Pancreas (tissue), 10 donors: ENCODE results near the gene POLR1C. TPM values are rescaled to one million over a fixed set of nuclear protein-coding genes. Genes with fewer than 3 reads are reported as not detected.

Experiments used
- ATAC-seq, 4 donors: fragments of 200-7000 bp; cut with Tn5 transposase; one replicate each; pipeline versions ENCODE4 v1.8.0 to v1.9.1; 2020; ENCODE audit warnings: mild to moderate bottlenecking in 4 of 4, moderate library complexity in 4 of 4
- DNase-seq, 6 donors: peaks; one replicate each; pipeline ENCODE4 v3.0.0-alpha.2; 2020
- FAIRE-seq: peaks from 2 replicates; lab custom pipeline; 2012; peaks lifted over from hg19 to GRCh38; lab: Jason Lieb, UNC
- H3K27ac ChIP-seq, 4 donors: fragments of 200-600 bp; sonication (generic); 1 replicate in 3 of 4; 2 replicates in 1 of 4; pipeline versions ENCODE4 v1.5.0 to v1.8.0; 2020
- H3K27me3 ChIP-seq, 4 donors: fragments of 200-600 bp; one replicate each; pipeline ENCODE4 v1.8.0; 2021
- H3K36me3 ChIP-seq, 3 donors: fragments of 200-600 bp; sonication (generic) in 1 of 3; one replicate each; pipeline versions ENCODE4 v1.5.0 to v1.8.0; 2020 to 2021
- H3K4me1 ChIP-seq, 3 donors: fragments of 200-600 bp; one replicate each; pipeline ENCODE4 v1.8.0; 2021
- H3K4me3 ChIP-seq, 4 donors: fragments of 200-600 bp; sonication (generic) in 2 of 4; one replicate each; pipeline versions ENCODE4 v1.5.0 to v1.8.0; 2020 to 2021
- H3K9me3 ChIP-seq, 4 donors: fragments of 200-600 bp; one replicate each; pipeline ENCODE4 v1.8.0; 2021
- WGBS, 2 donors: extraction: QIAGEN DNeasy Blood & Tissue Kit; methylation state at CpG; one replicate each; pipeline ENCODE4 v1.1.7; 2013; 5-methylcytosine and 5-hydroxymethylcytosine counted together
- intact Hi-C, 3 donors: fragments of 100-400 bp; cut with DNase I; formaldehyde crosslinking; loops; one replicate each; pipeline versions ENCODE4 v1.11.1 to v1.14.2; 2022
- polyA plus RNA-seq, 2 donors: library from polyadenylated mRNA; stranded (reverse); fragments of 200-250 nt; gene quantifications; one replicate each; pipeline ENCODE4 v1.2.3, GENCODE V29; 2013
- total RNA-seq, 6 donors: library from RNA; stranded (reverse); fragmentation: NEBNext Ultra II Directional in 4 of 6; extraction: Animal tissue kit (Norgen Biotek cat#: 25700) in 4 of 6; gene quantifications; one replicate each; pipeline versions ENCODE4 v1.2.1 to v1.2.4, GENCODE V29; 2021 to 2023
- TF ChIP-seq, protein P1 (sequence below), 4 donors: fragments of 200-600 bp; sonication (generic) in 3 of 4; IDR thresholded peaks; one replicate each; pipeline versions ENCODE4 v1.5.0 to v1.8.0; 2021; ENCODE audit warnings: antibody characterized with exemption in 4 of 4
- donor health status: healthy with polysubstance abuse.
- donor health status: DM: no; HTN: no; CAD: no; lungs with moderate emphysema.
- donor health status: DM: no; HTN: no; CAD: no.
- donor health status: control.
- donor health status: control.
- donor health status: Bipolar disorder and iron deficiency.
- donor health status: DM: yes; HTN: yes; CAD: no.
- donor health status: DM: no; HTN: no; CAD: no.
- donor health status: DM: no; HTN: no; CAD: no.
- donor health status: DM: yes; HTN: yes; CAD: no.

POLR1C gene
- total and polyA plus RNA-seq, 8 donors = 10.2 to 31.3 (median 18.8) TPM

DNA sequence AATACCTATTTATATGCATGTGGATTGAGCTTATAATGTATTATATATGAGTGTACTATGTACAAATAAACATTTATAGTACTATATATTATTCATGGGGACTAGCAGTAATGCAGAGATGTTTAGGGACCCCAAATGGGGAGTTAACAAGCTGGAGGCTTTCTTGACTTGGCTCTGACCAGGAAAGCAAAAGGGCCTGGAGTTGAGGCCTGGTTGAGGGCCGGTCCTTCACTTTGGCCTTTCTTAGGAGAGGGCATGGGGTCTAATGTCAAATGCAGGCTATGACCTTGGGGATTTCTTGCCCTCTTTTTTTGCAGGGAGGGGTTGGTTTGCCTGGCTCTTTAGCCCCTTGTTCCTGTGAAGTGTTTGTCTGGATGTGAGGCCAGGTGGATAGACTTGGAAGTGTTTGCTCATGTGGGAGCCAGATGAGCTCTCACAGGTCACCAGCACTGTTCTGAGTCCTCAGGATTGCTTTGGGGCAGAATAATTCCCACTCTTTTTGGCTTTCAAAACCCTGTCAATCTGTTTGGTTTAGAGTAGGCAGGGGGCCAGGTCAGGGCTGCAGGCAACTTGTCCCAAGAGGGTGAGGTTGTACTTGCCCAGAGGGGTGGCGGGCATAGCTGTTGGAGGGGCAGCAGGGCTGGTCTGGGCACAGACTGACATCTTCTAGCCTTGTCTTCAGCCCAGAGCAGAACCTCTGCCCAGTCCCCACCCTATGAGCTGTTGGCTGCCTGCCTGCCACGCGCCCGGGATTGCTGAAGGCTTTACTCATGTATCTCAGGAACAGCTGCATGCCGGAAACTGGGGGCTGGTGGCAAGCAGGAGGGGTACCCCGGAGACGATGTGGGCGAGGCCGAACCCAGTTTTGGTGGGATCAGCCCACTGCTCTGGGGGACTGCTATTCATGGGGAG is 24.9 kb upstream of the POLR1C start:
- 58 to 59% methylated on average over 10 of the region's 10 CpGs for WGBS, 2 donors
- no peaks in the 10 kb centered on the region for H3K27me3 ChIP-seq
- FAIRE-seq (no peak), DNase-seq (peak in 1 of 6 donors; percentile 75), ATAC-seq (peak; percentile 20 to 68 (median 53))
- H3K36me3 ChIP-seq = no peaks in the 10 kb centered on the region
- intact Hi-C loops = no loop called here
- no peak overlapping the region for H3K27ac ChIP-seq
- no peaks in the 10 kb centered on the region for H3K4me1 ChIP-seq
- no peaks in the 10 kb centered on the region for H3K9me3 ChIP-seq
- TF ChIP-seq, protein P1, sequence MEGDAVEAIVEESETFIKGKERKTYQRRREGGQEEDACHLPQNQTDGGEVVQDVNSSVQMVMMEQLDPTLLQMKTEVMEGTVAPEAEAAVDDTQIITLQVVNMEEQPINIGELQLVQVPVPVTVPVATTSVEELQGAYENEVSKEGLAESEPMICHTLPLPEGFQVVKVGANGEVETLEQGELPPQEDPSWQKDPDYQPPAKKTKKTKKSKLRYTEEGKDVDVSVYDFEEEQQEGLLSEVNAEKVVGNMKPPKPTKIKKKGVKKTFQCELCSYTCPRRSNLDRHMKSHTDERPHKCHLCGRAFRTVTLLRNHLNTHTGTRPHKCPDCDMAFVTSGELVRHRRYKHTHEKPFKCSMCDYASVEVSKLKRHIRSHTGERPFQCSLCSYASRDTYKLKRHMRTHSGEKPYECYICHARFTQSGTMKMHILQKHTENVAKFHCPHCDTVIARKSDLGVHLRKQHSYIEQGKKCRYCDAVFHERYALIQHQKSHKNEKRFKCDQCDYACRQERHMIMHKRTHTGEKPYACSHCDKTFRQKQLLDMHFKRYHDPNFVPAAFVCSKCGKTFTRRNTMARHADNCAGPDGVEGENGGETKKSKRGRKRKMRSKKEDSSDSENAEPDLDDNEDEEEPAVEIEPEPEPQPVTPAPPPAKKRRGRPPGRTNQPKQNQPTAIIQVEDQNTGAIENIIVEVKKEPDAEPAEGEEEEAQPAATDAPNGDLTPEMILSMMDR (IDR thresholded peaks at IDR 0.05) = no peak
- no peak overlapping the region for H3K4me3 ChIP-seq

DNA sequence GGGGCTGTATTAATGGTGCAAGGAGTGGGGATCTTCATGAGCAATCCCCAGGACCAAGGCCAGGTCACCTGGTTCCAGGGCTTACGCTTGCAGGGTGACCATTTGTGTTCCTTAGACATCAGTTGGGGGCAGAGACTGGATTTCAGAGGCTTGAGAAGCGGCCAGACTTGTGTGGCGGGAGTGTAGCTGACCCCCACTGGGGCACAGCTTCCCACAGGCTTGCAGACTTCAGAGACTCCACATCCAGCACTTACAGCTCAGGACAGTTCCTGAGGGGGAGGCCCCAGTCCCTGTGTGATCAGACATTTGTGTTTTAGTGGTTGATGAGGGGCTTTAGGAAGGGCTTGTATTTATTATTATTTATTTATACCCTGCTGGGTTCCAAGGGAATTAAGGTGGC is 24.2 kb upstream of the POLR1C start:
- ATAC-seq = peak in 1 of 4 donors; percentile 17

DNA sequence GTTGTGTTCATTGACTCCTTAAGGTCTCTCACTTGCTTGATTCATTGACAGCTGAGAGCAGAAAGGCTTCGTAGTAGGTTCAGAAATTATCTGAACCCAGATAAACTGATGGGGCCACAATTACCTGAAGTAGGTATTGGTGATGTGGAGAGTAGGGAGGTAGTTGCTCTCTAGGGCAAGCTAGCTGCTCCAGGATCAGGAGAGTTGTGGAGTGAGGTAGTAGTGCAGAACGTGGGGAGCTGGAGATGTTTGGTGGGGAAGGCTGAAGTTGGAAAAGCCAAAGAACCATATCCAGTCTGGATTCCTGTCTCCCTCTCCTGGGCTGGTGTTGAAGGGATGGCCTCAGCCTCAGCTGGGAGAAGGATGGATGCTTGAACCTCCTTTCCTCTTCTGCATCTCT is 23.7 kb upstream of the POLR1C start:
- Histone ChIP-seq H3K27me3 (no peaks in the 10 kb centered on the region), H3K9me3 (no peaks in the 10 kb centered on the region), H3K4me3 (no peak overlapping the region), H3K4me1 (no peaks in the 10 kb centered on the region), H3K36me3 (peaks cover 0 to 9% (median 0%) of the 10 kb centered on the region in 3 donors), H3K27ac (no peak overlapping the region)
- ATAC-seq (no peak), DNase-seq (no peak), FAIRE-seq (no peak)
- TF ChIP-seq, protein P1 (IDR thresholded peaks at IDR 0.05) = no peak
- intact Hi-C loops = no loop called here
- WGBS, 2 donors = 66 to 70% methylated on average over 2 of the region's 2 CpGs

More for the DNA sequence above, 24.2 kb upstream of the POLR1C start:
- Histone ChIP-seq H3K36me3 (peaks cover 0 to 3% (median 0%) of the 10 kb centered on the region in 3 donors), H3K4me1 (no peaks in the 10 kb centered on the region), H3K9me3 (no peaks in the 10 kb centered on the region), H3K4me3 (no peak overlapping the region), H3K27ac (no peak overlapping the region), H3K27me3 (no peaks in the 10 kb centered on the region)
- FAIRE-seq (no peak), DNase-seq (no peak)
- WGBS, 2 donors = 90 to 94% methylated on average over 3 of the region's 3 CpGs
- intact Hi-C loops = no loop called here
- TF ChIP-seq, protein P1 (IDR thresholded peaks at IDR 0.05) = no peak

DNA sequence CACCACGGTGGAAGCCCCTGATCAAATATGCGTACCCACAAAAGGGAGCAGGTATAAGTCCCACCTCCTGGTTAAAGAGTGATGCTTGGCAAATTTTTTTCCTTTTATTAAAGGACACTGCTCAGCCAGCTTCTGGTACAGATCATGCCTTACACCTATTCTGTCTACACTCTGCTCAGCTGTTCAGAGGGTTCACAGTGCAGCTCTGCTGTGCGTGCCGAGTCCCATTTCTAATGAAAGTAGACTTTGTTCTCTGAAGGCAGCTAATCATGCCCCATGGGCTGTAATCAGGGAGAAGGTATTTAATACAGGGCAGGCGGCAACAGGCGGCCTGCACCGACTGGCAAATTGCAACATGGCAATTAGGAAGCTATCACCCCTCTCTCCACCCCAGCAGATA is 23.1 kb upstream of the POLR1C start:
- no peaks in the 10 kb centered on the region for H3K4me1 ChIP-seq
- DNase-seq (no peak), ATAC-seq (peak in 1 of 4 donors; percentile 25), FAIRE-seq (no peak)
- no peak overlapping the region for H3K4me3 ChIP-seq
- no peaks in the 10 kb centered on the region for H3K27me3 ChIP-seq
- no peak overlapping the region for H3K27ac ChIP-seq
- 72 to 76% methylated on average over 7 of the region's 7 CpGs for WGBS, 2 donors
- H3K36me3 ChIP-seq = peaks cover 0 to 14% (median 0%) of the 10 kb centered on the region in 3 donors
- no peaks in the 10 kb centered on the region for H3K9me3 ChIP-seq
- intact Hi-C loops = no loop called here
- TF ChIP-seq, protein P1 (IDR thresholded peaks at IDR 0.05) = no peak

DNA sequence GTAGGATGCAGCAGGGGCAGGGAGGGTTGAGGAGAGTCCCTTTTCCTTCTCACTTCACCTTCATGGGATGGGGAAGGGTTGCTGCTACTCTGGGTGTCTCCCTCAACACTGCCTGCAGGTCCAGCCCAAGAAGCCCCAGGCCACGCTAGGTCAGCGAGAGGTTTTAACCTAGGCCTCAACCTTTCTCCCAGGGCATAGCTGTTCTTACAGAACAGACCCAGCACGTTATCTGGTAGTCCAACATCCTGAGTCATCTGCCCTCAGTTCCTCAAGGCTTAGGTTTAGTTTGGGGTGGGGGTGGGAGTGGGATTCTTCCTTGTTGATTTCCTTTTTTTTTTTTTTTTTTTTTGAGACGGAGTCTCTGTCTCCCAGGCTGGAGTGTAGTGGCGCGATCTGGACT is 22.6 kb upstream of the POLR1C start:
- H3K27ac ChIP-seq = no peak overlapping the region
- peaks cover 0 to 19% (median 4%) of the 10 kb centered on the region in 3 donors for H3K36me3 ChIP-seq
- no peak for DNase-seq
- H3K4me3 ChIP-seq = no peak overlapping the region
- ATAC-seq = no peak
- TF ChIP-seq, protein P1 (IDR thresholded peaks at IDR 0.05) = no peak
- FAIRE-seq = no peak
- no peaks in the 10 kb centered on the region for H3K4me1 ChIP-seq
- no peaks in the 10 kb centered on the region for H3K9me3 ChIP-seq
- intact Hi-C loops = no loop called here
- WGBS, 2 donors = 95 to 96% methylated on average over 6 of the region's 6 CpGs
- H3K27me3 ChIP-seq = no peaks in the 10 kb centered on the region
